ENCODE results near the gene CCDC73. TPM values are rescaled to one million over a fixed set of nuclear protein-coding genes. Genes with fewer than 3 reads are reported as not detected.

CCDC73 gene
- total and polyA plus RNA-seq, 10 of the 15 experiments (the other 5 are each of a cell fraction or from before 2014, with no cell fraction given) = 0.05 to 0.57 (median 0.14) TPM

GRCh38 chr11:32658639-32659406 lies 135.6 kb downstream of the CCDC73 start:
- WGBS (ENCODE audit: insufficient coverage, insufficient replicate concordance, low lambda C conversion rate, missing lambda C conversion rate) = 50% methylated on average over 2 of the region's 2 CpGs
- POLR2A ChIA-PET = no interaction called here
- peak; percentile 30; the same call in 1 of the 2 replicates for TF ChIP-seq JUNB (IDR thresholded peaks at IDR 0.05)
- no peak for TF ChIP-seq BHLHE40 (IDR thresholded peaks at IDR 0.05; ENCODE audit: borderline replicate concordance in 1 of 2, low read depth in 2 of 2, low read length in 1 of 2)
- Histone ChIP-seq H3K4me2 (ENCODE audit: control insufficient read depth, insufficient read depth) (no peak overlapping the region), H3K79me2 (ENCODE audit: control insufficient read depth, insufficient read depth, low read length) (no peaks in the 10 kb centered on the region), H3K4me3 (no peak overlapping the region), H3K9me3 (replicated peaks; ENCODE audit: control insufficient read depth, insufficient read depth, low read length) (no peaks in the 10 kb centered on the region), H4K20me1 (ENCODE audit: control insufficient read depth, insufficient read depth) (no peaks in the 10 kb centered on the region), H3K27me3 (replicated peaks in 1 of 2; ENCODE audit: control insufficient read depth in 2 of 2, insufficient read depth in 2 of 2, low read length in 1 of 2) (no peaks in the 10 kb centered on the region), H3K36me3 (ENCODE audit: control insufficient read depth in 2 of 2, insufficient read depth in 2 of 2, low read length in 1 of 2) (no peaks in the 10 kb centered on the region), H3K9ac (ENCODE audit: control insufficient read depth, insufficient read depth, low read length) (no peak overlapping the region), H3K4me1 (ENCODE audit: control insufficient read depth, insufficient read depth, low read length) (no peaks in the 10 kb centered on the region), H3K27ac (ENCODE audit: control insufficient read depth, insufficient read depth) (no peak overlapping the region), H2AFZ (ENCODE audit: control insufficient read depth, low read depth, low read length) (no peak overlapping the region)
- RAD21 ChIA-PET (ENCODE audit: unreplicated experiment) = no interaction called here
- CTCF ChIA-PET = interaction anchor here (0.7 to 1.2 kb wide), 2 partner anchors 38 to 43 kb away, joined by 3 read pairs; no protein-coding TSS in a partner anchor
- no peak for FAIRE-seq
- in situ Hi-C loops (cut with MboI) (no loop called here), intact Hi-C loops (cut with micrococcal nuclease; ENCODE audit: unreplicated experiment) (no loop called here)
- BruUV-seq (replicated peaks) = no TSS peak
- no peak for DNase-seq (ENCODE audit: low read depth, low spot score)
- no peak for ATAC-seq
- SMC1A ChIA-PET (ENCODE audit: uncharacterized antibody, unreplicated experiment) = interaction anchor here (1.1 kb wide), 1 partner anchor 9 kb away, joined by 3 read pairs; no protein-coding TSS in a partner anchor

- H3K4me2 ChIP-seq (ENCODE audit: control insufficient read depth, insufficient read depth) = no peak overlapping the region
- WGBS (ENCODE audit: insufficient coverage, insufficient replicate concordance, low lambda C conversion rate, missing lambda C conversion rate) = 3% methylated on average over 1 of the region's 1 CpG
- in situ Hi-C loops (cut with MboI) (no loop called here), intact Hi-C loops (cut with micrococcal nuclease; ENCODE audit: unreplicated experiment) (no loop called here)
- FAIRE-seq = no peak
- no peak for DNase-seq (ENCODE audit: low read depth, low spot score)
- BruUV-seq (replicated peaks) = no TSS peak
- no peaks in the 10 kb centered on the region for H3K27me3 ChIP-seq (replicated peaks in 1 of 2; ENCODE audit: control insufficient read depth in 2 of 2, insufficient read depth in 2 of 2, low read length in 1 of 2)
- no peaks in the 10 kb centered on the region for H4K20me1 ChIP-seq (ENCODE audit: control insufficient read depth, insufficient read depth)
- H3K4me3 ChIP-seq = no peak overlapping the region
- no peak; the same call in 2 of the 3 replicates for ATAC-seq
- ChIA-PET POLR2A (interaction anchor here (0.6 kb wide), 1 partner anchor 14 kb away, joined by 3 read pairs; no protein-coding TSS in a partner anchor), RAD21 (ENCODE audit: unreplicated experiment) (interaction anchor here (0.6 kb wide), 1 partner anchor 393 kb away, joined by 3 read pairs; no protein-coding TSS in a partner anchor), CTCF (interaction anchor here (0.9 to 1.3 kb wide), 2 partner anchors 73 to 422 kb away, joined by 3 read pairs; no protein-coding TSS in a partner anchor), SMC1A (ENCODE audit: uncharacterized antibody, unreplicated experiment) (interaction anchor here (1.0 to 1.3 kb wide), 3 partner anchors 9 to 133 kb away, joined by 3 read pairs; no protein-coding TSS in a partner anchor)
- TF ChIP-seq ZSCAN29 (IDR thresholded peaks at IDR 0.05) = no peak
- TF ChIP-seq BACH1 (IDR thresholded peaks at IDR 0.05; ENCODE audit: borderline replicate concordance) = no peak
- no peak for TF ChIP-seq MXI1 (IDR thresholded peaks at IDR 0.05; ENCODE audit: low read depth, low read length)
- no peak for TF ChIP-seq MEF2A (IDR thresholded peaks at IDR 0.05; ENCODE audit: insufficient read depth, low read depth, low read length)
- no peak for TF ChIP-seq ASH2L (IDR thresholded peaks at IDR 0.05; ENCODE audit: borderline replicate concordance, low read depth)
- H3K9me3 ChIP-seq (replicated peaks; ENCODE audit: control insufficient read depth, insufficient read depth, low read length) = no peaks in the 10 kb centered on the region
- H3K79me2 ChIP-seq (ENCODE audit: control insufficient read depth, insufficient read depth, low read length) = no peaks in the 10 kb centered on the region
- H2AFZ ChIP-seq (ENCODE audit: control insufficient read depth, low read depth, low read length) = no peak overlapping the region
- H3K27ac ChIP-seq (ENCODE audit: control insufficient read depth, insufficient read depth) = no peak overlapping the region
- H3K36me3 ChIP-seq (ENCODE audit: control insufficient read depth in 2 of 2, insufficient read depth in 2 of 2, low read length in 1 of 2) = no peaks in the 10 kb centered on the region
- no peak overlapping the region for H3K9ac ChIP-seq (ENCODE audit: control insufficient read depth, insufficient read depth, low read length)
- H3K4me1 ChIP-seq (ENCODE audit: control insufficient read depth, insufficient read depth, low read length) = no peaks in the 10 kb centered on the region
Measured at GRCh38 chr11:32643526-32643925, 150.9 kb downstream of the CCDC73 start.

Data from GM12878 (cell line).